Upper lobe of right lung (tissue), 1 donor: Measurements from ENCODE around the gene TRMT2A. TPM values are rescaled to one million over a fixed set of nuclear protein-coding genes. Genes with fewer than 3 reads are reported as not detected.
A peak's percentile ranks its signal among the peaks of the same experiment; 100 is the strongest.

ENCODE experiments used
- ATAC-seq: fragments of 200-7000 bp; cut with Tn5 transposase; one replicate; pipeline ENCODE4 v1.9.1; 2020; ENCODE audit warnings: mild to moderate bottlenecking, moderate library complexity
- DNase-seq: peaks from one replicate; pipeline ENCODE4 v3.0.0-alpha.2; 2020
- H3K27ac ChIP-seq: fragments of 200-600 bp; one replicate; pipeline ENCODE4 v1.8.0; 2022
- H3K27me3 ChIP-seq: fragments of 200-600 bp; one replicate; pipeline ENCODE4 v1.8.0; 2022; ENCODE audit warnings: mild to moderate bottlenecking
- H3K36me3 ChIP-seq: fragments of 200-600 bp; one replicate; pipeline ENCODE4 v1.8.0; 2022
- H3K4me1 ChIP-seq: fragments of 200-600 bp; one replicate; pipeline ENCODE4 v1.8.0; 2022
- H3K4me3 ChIP-seq: fragments of 200-600 bp; one replicate; pipeline ENCODE4 v1.8.0; 2022; ENCODE audit warnings: mild to moderate bottlenecking
- H3K9me3 ChIP-seq: fragments of 200-600 bp; one replicate; pipeline ENCODE4 v1.8.0; 2022
- intact Hi-C: fragments of 100-400 bp; cut with DNase I; formaldehyde crosslinking; loops from one replicate; pipeline ENCODE4 v1.11.0; 2022
- total RNA-seq: library from RNA; stranded (reverse); fragmentation: NEBNext Ultra II Directional; extraction: Animal tissue kit (Norgen Biotek cat#: 25700); gene quantifications from one replicate; pipeline ENCODE4 v1.2.1, GENCODE V29; 2021
- TF ChIP-seq, protein P1 (sequence below): fragments of 200-600 bp; IDR thresholded peaks from one replicate; pipeline ENCODE4 v1.8.0; 2022; ENCODE audit warnings: antibody characterized with exemption
- donor health status: DM: no; HTN: yes; CAD: no; lungs with severe emphysema.

Gene TRMT2A
- total RNA-seq, 1 donor from 2014 or later: 53.8 TPM

DNA sequence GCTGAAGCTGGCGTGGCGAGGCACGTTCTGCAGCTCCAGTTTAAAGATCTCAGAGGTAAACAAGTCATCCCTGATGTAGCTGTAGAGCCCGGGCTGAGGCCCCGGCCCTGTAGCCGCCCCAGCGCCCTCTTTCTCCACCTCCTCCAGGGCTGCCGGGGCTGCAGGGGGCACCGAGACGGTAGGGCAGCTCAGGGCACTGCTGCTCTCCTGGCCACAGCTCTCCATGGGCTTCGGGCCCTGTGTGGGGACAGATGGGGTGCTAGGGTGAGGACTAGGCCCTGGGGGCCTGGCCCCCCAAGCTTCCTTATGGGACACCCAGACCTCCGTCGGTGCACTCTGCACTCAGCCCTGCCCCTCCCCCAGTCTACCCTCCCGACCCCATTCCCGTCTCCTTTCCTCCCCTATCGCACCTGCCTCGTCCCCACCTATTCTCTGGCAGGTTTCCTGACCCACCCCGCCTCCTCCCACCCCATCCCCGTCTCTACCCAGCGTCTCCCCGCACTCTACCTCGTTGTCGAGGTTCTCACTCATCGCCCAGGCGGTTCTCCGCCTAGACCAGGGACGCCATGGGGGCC lies 563 bp downstream of the TRMT2A start:
- peak overlapping the region; percentile 91 for H3K27ac ChIP-seq
- DNase-seq: no peak
- peaks cover 62% of the 10 kb centered on the region for H3K36me3 ChIP-seq
- TF ChIP-seq, protein P1, sequence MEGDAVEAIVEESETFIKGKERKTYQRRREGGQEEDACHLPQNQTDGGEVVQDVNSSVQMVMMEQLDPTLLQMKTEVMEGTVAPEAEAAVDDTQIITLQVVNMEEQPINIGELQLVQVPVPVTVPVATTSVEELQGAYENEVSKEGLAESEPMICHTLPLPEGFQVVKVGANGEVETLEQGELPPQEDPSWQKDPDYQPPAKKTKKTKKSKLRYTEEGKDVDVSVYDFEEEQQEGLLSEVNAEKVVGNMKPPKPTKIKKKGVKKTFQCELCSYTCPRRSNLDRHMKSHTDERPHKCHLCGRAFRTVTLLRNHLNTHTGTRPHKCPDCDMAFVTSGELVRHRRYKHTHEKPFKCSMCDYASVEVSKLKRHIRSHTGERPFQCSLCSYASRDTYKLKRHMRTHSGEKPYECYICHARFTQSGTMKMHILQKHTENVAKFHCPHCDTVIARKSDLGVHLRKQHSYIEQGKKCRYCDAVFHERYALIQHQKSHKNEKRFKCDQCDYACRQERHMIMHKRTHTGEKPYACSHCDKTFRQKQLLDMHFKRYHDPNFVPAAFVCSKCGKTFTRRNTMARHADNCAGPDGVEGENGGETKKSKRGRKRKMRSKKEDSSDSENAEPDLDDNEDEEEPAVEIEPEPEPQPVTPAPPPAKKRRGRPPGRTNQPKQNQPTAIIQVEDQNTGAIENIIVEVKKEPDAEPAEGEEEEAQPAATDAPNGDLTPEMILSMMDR: no peak
- H3K4me1 ChIP-seq: peaks cover 25% of the 10 kb centered on the region
- intact Hi-C loops: no loop called here
- peak; percentile 0 for ATAC-seq
- H3K4me3 ChIP-seq: peak overlapping the region; percentile 91
- no peaks in the 10 kb centered on the region for H3K9me3 ChIP-seq
- H3K27me3 ChIP-seq: no peaks in the 10 kb centered on the region

DNA sequence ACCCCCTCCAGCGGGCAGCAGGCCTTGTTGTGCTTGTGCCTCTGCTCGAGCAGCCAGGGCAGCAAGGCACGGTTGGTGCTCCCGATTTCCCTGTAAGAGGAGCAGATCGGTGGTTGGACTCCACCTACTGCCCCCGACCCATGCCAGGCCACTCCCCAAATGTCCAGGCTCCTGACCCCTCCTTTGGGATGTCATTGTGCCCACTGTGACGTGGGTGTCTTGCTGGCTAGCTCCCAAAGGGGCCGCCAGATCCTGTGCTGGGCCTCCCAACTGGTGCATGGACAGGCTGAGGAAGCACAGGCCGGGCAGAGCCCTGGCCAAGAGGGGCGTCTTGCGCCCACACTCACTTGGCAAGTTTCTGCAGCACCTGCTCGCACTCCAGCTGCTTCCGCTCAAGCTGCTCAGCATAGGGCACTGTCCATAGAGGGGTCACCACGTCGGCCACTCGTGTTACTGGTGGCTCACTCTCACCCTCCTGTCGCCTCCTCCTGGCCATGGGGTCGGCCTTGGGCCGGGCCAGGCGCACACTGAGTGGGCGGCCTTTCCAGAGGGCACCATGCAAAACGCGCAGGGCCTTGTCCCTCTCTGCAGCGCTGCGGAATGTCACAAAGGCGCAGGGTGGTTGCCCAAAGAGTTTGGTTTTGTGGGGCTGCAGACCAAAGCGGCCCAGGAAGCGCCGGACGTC lies 1.2 kb downstream of the TRMT2A start, which contains the start of gene RANBP1:
Gene RANBP1, plus strand, starts transcription at position 414 of the 685 bp plus-strand sequence. Its CDS starts 81 bp downstream, at position 495.
- peaks cover 60% of the 10 kb centered on the region for H3K36me3 ChIP-seq
- ATAC-seq: no peak
- peaks cover 25% of the 10 kb centered on the region for H3K4me1 ChIP-seq
- peak; percentile 64 for DNase-seq
- peak within 1 kb of the TSS; percentile 91 for H3K4me3 ChIP-seq
- H3K27me3 ChIP-seq: no peaks in the 10 kb centered on the region
- intact Hi-C loops: no loop called here
- peak within 1 kb of the TSS; percentile 91 for H3K27ac ChIP-seq
- no peaks in the 10 kb centered on the region for H3K9me3 ChIP-seq
- TF ChIP-seq, protein P1: no peak

DNA sequence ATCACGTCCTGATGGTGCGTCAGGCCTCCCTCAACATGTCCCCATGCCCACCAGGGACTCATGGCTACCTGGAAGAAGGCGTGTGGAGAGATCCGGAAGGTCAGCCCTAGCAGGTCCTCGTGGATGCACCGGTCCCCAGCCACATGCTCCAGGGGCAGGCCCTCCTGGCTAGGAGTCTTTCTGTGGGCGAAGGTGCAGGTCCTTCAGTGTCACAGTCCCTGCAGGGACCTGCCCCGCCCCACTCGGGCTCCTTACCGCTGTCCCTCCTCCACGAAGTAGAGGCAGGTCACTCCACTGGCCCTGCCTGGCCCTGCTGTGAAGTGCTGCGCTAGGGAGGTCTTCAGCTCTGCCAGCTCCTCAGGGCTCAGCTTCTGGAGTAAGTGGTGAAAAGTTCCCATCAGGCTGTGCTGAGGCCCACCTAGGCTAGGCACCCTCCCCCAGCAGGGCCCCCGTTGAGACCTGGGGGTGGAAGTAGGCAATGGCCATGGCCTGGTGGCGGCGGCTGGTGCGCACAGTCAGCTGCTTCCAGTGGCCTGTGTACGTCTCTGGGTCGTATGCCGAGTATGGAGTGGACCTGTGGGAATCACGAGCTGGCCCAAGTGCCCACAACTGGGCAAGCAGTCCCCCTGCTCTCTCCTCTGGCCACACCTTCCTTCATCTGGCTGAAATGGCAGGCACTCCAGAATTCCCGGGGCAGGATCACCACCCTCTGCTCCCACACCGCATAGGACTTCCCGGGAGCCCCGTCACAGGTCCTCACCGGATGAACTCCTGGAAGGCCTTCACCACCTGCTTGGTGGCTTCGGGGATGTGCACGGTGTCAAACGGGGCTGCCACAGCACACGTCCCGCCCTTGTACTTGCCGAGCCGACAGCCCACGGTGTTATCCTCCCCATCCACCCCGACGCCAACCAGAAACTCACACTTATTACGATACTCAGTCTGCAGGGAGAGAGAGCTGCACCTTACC lies 2.2 kb downstream of the TRMT2A start:
- DNase-seq (no peak), ATAC-seq (no peak)
- Histone ChIP-seq H3K36me3 (peaks cover 60% of the 10 kb centered on the region), H3K27me3 (no peaks in the 10 kb centered on the region), H3K27ac (no peak overlapping the region), H3K9me3 (no peaks in the 10 kb centered on the region), H3K4me1 (peaks cover 25% of the 10 kb centered on the region), H3K4me3 (no peak overlapping the region)
- TF ChIP-seq, protein P1: no peak
- intact Hi-C loops: no loop called here

DNA sequence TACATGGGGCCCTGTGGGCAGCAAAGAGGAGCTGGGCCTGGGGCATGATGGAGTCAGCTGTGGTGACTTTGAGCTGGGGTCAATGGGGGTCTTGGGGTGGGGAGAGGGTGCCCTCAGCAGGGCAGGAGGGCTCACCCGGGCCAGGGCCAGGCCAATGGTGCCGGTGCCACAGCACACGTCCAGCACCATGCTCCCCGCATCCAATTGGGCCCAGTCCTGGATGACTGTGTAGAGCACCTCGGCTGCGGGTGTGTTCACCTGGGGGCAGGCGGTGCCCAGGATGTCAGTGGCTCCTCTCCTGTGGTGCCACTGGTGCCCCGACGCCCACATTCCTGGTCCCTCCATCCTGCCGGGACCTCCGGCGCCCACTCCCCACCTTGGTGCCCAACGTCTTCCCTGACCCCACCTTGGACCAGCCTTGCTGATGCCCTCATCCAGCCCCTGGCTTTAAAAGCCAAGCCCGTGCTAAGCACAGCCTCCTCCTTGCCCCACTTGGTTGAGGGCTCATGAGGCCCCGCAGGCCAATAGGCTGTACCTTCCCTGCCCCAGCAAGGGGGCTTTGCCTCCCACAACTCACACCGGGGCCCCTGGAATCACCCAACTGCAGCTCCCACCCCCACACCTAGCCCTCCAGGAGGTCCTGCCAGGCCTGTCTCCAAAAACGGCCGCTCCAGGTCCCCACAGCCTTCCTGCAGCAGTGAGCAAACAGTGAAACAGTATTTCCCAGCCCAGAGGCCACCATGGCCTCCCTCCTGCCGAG lies 3.3 kb downstream of the TRMT2A start:
- Histone ChIP-seq H3K27ac (no peak overlapping the region), H3K27me3 (no peaks in the 10 kb centered on the region), H3K4me3 (no peak overlapping the region), H3K36me3 (peaks cover 61% of the 10 kb centered on the region), H3K9me3 (no peaks in the 10 kb centered on the region), H3K4me1 (peaks cover 17% of the 10 kb centered on the region)
- intact Hi-C loops: no loop called here
- no peak for DNase-seq
- TF ChIP-seq, protein P1: no peak
- ATAC-seq: no peak
